Activated CD8-positive, alpha-beta memory T cell treated with anti-CD3 and anti-CD28 coated beads for 48 hours (primary cell): Measurements from ENCODE around the gene ZNF688.
A peak's percentile ranks its signal among the peaks of the same experiment; 100 is the strongest.
"Not testable (repeated sequence)": the region's sequence is repeated elsewhere in the genome, so short reads cannot be mapped to it uniquely, and the experiment has no call there.

Experiments
- DNase-seq, 3 experiments: peaks; one replicate each; pipeline ENCODE4 v3.0.0-alpha.2; 2020; ENCODE audit warnings: low read depth in 2 of 3, low spot score in 2 of 3

Gene ZNF688

DNA sequence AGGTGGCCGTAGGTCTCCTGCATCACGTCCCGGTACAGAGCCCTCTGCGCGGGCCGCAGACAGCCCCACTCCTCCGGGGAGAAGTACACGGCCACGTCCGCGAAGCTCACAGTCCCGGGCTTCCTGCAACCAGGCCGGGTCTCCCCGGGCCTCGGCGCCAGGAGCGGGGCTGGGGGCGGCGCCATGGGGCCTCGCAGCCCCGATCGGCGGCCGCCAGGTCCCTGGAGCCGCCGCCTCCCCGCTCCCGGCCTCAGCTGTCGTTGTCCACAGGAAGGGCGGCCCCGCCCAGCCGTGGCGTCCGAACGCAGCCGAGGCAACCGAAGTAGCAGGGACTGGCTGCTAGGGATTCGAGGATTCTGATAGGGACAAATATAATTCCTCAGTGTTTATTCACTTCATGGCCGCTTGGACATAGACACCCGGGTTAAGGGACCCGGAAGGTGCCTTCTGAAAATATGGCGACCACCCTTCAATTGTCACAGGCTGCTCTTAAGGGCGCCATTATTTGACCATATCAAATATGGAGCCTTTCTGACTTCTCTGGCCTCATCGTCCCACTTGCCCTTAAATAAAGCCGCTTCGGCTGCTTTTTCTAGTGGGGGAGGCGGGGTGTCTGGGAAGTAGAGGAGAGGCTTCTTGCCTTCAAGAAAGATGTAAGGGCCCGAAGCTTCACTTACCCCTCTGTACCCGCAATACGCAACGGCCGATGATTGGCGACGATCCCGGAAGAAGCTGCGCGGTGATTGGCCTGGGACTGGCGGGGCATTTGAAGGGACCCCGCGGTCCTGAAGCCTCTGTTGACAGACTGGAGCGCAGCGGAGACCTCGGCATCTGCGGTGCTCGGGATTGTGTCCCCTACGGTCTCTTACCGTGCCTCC lies at the start of gene ZNF688:
TSS of gene ZNF688 (minus strand) at position 270 of the 878 bp plus-strand sequence. CDS start at position 185, 85 bp downstream.
- DNase-seq = peak; percentile 76 to 83 (median 83)

DNA sequence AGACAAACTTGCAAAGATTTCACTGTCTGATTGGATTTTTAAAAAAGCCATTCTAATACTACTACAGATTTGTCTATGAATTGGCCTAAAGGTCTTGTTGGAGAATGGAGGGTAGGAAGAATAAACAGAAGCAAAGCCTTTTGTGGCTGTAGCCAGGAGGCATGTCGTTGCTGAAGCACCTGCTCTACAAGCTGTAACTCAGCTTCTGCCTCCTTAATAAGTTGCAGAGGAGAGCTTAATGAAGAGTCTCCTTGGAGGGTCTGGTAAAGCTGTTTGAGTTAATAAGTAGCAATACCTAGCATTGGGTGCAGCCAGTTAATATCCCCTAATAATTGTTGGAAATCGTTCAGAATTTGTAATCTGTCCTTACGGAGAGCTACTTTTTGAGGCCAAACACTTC lies 48.7 kb upstream of the ZNF688 start:
- DNase-seq = no peak

DNA sequence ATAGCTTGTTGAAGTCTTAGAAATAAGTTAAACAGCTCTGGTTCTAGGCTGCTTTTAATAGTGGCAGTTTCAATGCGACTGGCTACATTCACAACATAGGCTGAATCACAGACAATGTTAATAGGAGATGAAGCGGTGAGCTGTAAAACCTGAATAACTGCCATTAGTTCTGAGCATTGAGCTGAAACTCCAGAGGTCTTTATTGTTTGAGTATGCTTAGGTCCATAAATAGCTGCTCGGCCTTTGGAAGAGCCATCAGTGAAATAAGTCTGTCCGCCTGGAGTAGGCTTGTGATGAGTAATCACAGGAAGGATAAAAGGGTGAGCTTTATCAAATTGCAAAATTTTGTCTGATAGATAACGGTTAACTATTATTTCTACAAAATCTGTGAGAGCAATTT lies 48.1 kb upstream of the ZNF688 start:
- DNase-seq = no peak

DNA sequence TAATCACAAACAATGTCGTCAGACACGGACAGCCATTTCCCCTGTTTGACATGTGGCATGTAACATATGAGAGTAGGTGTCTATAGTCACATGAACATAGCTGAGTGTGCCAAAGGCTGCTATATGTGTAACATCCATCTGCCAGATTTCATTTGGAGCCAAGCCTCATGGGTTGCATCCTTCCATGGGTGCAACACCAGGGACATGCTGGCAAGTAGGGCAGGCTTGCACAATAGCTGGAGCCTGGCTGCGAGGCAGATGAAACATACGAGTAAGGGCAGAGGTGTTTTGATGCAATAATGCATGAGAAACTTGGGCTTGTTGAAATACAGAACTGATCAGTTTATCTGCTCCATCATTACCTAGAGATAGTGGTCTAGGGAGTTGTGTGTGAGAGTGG lies 47.7 kb upstream of the ZNF688 start:
- DNase-seq = no peak

DNA sequence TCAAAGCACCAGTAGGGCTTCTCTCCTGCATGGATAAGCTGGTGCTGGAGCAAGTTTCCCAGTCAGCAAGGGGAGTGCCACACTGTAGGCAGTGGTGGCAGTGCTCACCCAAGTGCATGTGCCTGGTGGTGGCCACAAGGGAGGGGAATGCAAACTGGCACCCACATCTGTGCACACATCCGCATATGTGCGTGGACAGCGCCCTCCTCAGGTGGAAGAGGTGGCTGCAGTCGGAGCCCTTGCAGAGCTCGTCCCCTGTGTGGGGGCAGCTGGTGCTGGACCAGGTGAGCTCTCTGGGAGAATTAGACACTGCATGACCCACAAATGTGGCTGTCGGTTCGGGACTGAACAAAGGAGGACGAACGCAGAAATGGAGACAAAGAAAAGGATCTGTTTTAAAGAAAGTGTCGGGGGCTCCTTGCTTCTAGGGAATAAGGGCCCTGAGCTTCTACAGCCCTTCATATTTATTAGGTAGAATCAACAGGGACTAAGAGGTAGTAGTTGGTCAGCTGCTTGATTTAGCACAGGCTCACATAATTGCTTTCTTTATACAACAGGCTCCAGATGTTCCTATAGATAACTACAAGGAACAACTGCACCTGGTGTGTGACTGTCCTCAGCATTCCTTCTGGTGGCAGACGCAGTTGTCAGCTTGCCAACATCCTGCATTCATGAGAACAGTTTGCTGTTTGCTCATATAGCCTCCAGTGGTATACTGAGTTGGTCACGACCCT lies 44.0 kb upstream of the ZNF688 start:
- DNase-seq = peak; percentile 58 to 84 (median 59)

DNA sequence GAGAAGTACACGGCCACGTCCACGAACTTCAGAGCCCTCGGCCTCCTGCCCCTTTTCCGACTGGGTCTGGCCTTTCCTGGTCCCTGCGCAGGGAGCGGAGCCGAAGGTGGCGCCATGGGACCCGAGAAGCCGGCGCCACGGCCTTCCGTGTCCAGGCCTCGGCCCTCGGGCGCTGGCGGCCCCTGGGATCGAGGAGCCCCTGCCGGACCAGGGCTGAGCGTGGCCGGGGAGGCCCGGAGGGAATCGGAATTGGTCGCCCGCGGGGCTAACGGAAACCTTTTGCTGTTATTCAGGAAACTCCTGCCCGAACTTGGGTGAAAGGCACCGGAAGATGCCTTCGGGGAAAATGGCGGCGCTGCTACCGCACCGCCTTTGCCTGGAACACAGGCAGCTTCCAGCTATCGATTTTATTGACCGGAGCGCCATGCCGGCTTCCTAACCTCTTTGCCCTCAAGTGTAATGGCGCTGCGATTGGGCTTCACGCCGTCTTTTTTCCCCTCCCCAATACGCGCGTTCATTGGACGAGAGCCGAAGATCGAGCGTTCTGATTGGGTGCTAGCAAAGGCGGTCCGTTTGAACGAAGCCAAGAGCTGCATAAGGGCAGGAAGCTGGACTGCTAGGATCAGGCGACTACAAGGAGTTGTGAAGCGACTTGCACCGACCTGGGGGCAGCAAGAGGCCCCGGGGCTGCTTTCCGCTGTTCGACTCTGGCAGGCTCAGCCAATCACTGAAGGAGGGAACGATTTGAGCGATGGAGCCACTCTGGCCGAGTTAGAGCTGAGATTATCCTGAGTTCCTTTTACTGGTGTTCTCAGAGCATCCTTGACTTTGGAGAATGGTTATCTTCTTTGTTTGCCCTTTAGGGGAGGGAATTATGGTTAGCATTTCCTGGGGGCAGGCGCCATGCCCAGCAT lies 38.7 kb upstream of the ZNF688 start, which contains the start of gene ZNF689:
TSS of gene ZNF689 (minus strand) at position 464 of the 914 bp plus-strand sequence. CDS start at position 116, 348 bp downstream.
- peak; percentile 84 to 95 (median 93) for DNase-seq

DNA sequence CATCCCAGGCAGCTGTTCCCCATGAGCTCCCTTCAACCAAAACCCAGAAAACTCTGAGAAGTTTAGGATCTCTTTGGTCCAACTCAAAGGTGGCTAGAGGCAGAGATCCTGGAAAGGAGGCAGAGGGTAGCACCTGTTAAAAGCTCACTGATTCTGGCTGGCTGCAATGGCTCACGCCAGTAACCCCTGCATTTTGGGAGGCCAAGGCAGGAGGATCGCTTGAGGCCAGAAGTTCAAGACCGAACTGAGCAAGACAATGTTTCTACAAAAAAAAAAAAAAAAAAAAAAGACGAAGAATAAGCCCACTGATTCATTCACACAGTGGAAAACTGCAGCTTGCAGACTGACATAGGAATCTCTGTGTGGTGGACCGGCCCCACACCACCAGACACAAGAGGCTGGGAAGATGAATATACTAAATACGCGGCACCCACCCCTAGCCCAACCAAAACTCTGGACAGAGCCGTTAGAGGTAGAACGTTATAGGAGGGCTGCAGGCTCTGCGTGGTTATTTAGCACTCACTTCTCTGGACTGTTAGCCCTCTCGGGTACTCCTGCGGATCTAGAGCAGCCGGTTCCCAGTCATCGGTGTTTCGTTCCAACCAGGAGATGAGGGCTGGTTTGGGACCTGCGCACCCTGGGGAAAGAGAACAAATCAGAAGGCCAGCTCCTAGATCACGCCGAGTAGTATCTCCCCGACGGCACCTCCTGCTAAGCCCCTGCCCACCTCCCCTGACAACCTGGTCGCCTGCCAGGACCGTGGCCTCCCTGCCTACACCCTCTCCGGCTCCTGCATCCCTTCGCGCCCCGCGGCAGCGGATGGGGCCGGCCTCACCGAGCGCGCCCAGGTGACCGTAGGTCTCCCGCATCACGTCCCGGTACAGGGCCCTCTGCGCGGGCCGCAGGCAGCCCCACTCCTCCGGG lies 37.8 kb upstream of the ZNF688 start:
- peak in 2 of 3 experiments; percentile 16 to 43 for DNase-seq

DNA sequence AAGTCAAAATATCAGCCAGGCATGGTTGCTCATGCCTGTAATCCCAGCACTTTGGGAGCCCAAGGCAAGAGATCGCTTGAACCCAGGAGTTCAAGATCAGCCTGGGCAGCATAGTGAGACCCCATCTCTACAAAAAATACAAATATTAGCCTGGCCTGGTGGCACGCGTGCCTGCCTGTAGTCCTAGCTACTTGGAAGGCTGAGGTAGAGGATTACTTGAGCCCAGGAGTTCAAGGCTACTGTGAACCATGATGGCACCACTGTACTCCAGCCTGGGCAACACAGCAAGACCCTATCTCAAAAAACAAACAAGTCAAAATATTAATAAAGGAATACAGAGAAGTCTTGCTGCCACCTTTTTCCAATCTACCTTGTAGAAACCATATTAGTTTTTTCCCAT lies 34.5 kb upstream of the ZNF688 start:
- DNase-seq = no peak

DNA sequence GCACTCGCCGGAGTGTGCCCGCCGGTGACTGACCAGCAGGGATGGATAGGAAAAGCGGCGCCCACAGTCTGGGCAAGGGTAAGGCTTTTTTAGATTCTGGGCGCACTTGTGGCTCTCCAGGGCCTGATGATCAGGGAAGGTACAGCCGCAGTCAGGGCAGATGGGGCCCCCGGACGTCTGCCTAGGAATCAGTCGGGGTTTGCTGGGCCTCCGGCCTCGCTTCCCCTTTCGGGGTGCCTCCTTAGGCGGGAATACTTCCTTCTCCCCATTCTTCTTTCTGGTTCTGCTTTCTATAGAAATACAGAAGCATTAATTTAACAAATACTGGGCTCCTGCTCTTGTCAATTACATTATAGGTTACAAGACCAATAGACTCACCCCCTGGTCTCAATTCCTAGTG lies 33.6 kb upstream of the ZNF688 start:
- DNase-seq = no peak

DNA sequence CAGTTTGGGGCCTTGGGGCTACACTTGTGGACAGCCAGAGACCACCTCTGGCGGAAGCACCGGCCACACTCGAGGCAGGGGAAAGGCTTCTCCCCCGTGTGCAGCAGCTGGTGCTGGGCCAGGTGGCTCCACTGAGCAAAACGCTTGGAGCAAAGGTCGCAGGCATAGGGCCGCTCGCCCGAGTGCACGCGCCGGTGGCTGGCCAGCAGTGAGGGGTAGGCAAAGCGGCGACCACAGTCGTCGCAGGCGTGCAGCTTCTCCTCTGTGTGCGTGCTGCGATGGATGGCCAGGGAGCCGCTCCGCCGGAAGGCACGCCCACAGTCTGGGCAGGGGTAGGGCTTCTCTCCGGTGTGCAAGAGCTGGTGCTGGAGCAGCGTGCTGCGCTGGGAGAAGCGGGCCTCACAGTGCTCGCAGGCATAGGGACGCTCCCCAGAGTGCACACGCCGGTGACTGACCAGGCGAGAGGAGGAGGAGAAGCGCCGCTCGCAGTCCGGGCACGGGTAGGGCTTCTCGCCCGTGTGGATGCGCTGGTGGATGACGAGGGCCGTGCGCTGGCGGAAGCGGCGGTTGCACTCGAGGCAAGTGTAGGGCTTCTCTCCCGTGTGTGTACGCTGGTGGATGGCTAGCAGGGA lies 32.9 kb upstream of the ZNF688 start:
- no peak for DNase-seq

DNA sequence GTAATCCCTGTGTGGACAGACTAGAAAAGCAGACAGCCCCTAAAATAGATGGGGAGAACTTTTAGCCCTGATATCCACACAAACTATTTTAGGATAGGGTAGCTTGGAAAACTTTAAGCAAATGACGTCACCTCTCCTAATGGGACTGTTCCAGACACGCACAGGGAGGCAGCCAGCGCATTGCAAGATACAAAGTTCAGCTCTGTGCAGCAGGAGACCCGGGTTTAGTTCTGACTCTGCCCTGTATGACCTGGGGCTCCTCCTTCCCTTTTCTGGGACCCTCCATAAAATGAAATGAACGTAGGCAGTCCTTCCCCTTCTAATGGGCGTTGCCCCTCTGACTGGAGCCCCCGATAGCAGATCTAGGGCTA lies 32.4 kb upstream of the ZNF688 start:
- DNase-seq = no peak

DNA sequence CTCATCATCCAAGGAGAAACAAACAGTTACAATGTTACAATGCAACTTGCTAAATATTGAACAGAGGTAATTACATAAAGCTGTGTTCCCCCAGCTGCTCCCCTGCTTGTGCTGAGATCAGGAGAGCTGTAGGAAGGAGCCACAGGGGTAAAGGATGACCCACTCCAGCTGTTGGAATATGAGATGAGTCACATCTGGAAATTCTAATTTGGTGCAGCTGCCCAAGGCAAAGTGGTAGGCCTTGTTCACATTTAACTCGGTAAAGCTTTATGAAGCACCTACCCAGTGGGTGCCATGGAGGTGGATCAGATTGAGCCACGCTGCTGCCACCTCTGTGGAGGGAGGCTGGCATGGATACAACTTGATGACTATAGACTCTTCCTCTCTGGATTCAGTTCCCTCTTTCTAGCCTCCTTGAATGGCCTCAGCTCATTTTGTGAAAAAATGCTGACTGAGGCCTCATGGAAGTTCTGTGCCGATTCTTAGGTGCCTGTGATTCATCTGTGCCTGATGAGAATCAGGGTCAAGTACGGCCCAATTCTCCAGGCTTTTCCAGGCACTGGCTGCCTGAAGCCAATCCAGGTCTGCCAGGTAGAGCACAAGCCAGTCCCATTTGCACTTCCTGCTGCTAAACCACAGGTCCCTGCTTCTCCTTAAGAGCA lies 31.2 kb upstream of the ZNF688 start:
- no peak for DNase-seq

DNA sequence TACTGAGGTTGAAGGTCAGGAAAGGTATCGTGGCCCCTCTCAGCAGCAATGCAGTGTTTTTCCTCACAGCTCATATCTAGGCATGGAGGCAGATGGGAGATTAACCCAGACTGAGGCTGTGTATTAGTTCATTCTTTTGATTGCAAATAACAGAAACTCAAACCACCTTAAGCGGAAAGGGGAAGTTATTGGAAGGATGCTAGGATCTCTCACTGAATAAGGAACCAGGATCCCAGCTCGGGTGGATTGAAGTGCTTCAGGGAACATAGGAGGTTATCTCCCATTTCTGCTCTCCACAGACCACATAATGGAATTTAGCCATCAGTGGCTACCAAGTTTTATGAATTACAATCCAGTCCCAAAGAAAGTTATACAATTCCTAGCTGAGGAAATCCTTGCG lies 30.5 kb upstream of the ZNF688 start:
- no peak for DNase-seq

DNA sequence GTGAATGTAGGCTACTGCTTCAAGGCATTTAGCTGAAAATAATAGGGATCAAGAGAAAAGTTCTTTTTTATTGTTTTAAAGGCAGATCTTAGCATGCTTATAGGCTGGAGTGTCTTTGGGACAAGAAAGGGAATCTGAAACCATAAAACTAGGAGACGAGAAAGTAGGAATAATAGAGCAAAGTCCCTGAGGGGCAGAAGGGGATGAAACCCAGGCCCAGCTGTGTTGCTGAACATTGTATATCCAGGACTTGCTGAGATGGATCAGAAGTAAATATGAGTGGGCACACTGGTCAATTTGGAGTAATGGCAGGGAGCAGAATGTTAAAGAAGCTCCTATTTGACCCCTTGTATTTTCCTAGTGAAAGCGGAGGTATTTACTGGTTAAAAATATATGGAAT lies 29.4 kb upstream of the ZNF688 start:
- no peak for DNase-seq

DNA sequence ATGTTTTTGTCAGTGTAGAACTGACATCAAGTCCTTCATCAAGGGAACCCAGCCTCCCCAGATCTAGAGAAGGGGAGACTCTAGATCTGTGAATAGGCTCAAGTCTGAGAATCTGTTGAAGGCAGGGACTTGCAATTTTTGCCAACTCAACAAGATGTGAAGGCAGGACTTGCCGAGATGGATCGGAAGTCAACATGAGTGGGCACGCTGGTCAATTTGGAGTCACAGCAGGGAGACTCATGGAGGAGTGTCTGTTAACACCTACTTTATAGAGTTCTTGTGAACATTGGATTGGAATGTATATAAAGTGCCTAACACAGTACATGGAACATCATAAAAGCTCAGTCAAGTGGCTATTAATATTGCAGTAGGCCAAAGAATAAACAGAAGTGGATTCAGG lies 28.7 kb upstream of the ZNF688 start:
- DNase-seq = no peak

DNA sequence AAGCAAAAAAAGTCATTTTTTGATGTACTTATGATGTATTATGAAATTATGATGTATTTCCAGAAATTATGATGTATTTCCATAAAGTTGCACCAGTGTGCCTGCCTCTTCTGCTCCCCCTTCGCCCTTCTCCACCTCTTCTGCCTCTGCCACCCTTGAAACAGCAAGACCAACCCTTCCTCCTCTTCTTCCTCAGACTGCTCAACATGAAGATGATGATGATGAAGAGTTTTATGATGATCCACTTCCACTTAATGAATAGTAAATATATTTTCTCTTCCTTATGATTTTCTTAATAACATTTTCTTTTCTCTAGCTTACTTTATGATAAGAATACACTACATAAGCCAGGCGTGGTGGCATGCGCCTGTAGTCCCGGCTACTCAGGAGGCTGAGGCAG lies 21.4 kb upstream of the ZNF688 start:
- DNase-seq = no peak

DNA sequence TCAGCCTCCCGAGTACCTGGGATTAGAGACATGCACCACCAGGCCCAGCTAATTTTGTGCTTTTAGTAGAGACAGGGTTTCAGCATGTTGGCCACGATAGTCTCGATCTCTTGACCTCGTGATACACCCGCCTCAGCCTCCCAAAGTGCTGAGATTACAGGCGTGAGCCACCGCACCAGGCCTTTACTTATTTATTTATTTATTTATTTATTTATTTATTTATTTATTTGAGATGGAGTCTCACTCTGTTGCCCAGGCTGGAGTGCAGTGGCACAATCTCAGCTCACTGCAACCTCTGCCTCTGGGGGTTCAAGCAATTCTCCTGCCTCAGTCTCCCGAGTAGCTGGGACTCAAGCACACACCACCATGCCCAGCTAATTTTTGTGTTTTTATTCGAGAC lies 19.4 kb upstream of the ZNF688 start:
- DNase-seq = not testable (repeated sequence)

DNA sequence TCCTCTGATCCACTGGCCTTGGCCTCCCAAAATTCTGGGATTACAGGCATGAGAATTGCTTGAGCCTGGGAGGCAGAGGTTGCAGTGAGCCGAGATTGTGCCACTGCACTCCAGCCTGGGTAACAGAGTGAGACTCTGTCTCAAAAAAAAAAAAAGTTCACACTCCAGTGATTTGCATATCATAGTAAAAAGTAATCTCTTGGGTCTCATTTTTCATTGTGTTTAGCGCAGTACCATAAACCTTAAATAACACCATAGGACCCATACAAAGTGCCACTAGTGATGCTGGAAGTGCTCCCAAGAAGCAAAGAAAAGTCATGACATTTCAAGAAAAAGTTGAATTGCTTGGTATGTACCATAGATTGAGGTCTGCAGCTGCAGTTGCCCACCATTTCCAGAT lies 18.1 kb upstream of the ZNF688 start:
- not testable (repeated sequence) for DNase-seq

DNA sequence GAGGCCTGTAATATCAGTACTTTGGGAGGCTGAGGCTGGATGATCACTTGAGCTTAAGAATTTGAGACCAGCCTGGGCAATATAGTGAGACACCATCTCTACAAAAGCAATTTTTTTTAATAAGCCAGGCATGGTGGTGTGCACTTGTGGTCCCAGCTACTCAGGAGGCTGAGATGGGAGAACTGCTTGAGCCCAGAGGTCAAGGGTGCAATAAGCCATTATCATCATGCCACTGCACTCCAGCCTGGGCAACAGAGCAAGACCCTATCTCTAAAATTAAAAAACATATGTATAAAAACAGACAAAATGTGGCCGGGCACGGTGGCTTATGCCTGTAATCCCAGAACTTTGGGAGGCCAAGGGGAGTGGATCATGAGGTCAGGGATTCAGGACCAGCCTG lies 17.1 kb upstream of the ZNF688 start:
- DNase-seq = no peak
